ENCODE measurements around the gene GARS1.

Gene GARS1, protein sequence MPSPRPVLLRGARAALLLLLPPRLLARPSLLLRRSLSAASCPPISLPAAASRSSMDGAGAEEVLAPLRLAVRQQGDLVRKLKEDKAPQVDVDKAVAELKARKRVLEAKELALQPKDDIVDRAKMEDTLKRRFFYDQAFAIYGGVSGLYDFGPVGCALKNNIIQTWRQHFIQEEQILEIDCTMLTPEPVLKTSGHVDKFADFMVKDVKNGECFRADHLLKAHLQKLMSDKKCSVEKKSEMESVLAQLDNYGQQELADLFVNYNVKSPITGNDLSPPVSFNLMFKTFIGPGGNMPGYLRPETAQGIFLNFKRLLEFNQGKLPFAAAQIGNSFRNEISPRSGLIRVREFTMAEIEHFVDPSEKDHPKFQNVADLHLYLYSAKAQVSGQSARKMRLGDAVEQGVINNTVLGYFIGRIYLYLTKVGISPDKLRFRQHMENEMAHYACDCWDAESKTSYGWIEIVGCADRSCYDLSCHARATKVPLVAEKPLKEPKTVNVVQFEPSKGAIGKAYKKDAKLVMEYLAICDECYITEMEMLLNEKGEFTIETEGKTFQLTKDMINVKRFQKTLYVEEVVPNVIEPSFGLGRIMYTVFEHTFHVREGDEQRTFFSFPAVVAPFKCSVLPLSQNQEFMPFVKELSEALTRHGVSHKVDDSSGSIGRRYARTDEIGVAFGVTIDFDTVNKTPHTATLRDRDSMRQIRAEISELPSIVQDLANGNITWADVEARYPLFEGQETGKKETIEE

DNA sequence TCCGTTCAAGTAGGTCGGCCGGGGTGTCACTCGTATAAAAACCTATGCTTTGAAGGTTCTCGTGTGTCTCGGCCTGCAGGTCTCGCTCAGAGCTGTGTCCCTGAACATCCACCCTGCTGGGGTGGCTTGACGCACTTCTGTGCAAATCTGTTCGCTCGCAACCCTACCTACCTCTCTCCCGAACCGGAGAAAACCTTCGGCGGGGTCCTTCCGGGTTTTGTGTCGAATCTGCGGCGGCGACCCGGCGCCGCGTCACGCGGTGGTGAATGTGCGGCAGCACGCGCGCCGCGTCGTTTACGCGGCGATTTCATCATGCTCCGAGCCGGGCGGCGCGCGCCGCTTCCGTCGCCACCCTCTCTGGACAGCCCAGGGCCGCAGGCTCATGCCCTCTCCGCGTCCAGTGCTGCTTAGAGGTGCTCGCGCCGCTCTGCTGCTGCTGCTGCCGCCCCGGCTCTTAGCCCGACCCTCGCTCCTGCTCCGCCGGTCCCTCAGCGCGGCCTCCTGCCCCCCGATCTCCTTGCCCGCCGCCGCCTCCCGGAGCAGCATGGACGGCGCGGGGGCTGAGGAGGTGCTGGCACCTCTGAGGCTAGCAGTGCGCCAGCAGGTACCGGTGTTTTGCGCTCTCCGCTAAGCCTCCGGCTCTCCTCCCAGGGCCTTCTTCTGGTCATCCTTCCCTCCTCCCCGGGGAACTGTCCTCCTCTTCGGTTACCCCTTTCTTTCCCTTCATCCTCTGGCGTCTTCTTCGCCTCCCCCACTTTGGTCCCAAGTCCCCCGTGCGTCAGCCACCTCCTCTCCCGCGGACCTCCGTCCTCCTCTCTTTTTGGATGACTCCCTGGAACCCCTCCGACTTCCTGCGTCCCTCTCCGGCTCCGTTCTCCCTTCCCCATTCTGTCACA, at the start of gene GARS1:
Gene GARS1 (plus strand): TSS at position 339 of the 896 bp plus-strand sequence. CDS start 44 bp downstream, at position 383.
- Mint-ChIP-seq H3K36me3 (peaks cover 28% of the 10 kb centered on the region), H3K4me1 (peaks cover 56% of the 10 kb centered on the region), H3K27me3 (peaks cover 4% of the 10 kb centered on the region), H3K27ac (peak within 1 kb of the TSS; percentile 100), H3K9me3 (no peaks in the 10 kb centered on the region), H3K4me3 (peak within 1 kb of the TSS; percentile 89)
- peak; percentile 92 for DNase-seq
- CTCF ChIA-PET, result no interaction called here

DNA sequence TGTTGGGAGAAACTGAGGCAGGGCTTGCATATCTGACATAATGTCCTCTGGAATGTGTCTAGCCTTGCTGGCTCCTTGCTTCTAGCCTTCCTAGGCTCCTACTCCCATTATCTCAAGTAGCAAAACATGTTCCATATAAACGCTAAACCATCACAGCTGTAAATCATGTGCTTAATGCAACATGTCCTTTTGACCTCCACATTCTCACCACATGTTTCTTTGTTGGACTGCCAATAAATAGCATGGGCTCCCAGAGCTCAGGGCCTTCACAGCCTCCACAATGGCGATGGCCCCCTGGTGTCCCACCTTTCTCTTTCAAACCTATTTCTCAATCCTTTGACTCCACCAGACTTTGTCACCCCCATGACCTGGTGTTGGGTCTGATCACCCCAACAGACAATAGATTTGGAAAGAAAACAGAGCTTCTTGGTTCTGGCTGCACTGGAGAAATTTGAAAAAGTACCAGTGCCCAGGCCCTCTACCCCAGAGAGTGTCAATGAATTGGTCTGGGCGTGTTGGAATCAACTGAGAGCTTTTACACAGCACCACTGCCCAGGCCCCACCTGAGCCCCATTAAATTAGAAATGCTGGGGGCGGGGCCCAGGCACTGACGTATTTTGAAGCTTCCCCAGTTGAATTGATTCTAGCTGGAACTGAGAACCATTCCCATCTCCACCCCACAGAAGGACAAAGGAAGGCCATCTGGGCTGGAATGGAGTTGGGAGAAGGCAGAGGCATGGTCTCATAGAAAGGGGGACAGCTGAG, 48.7 kb upstream of the GARS1 start:
- peaks cover 7% of the 10 kb centered on the region for H3K36me3 Mint-ChIP-seq
- CTCF ChIA-PET, result interaction anchor here (1.3 to 8.8 kb wide), 3 partner anchors 17 to 35 kb away, joined by 3 to 83 read pairs (median 6); no protein-coding TSS in a partner anchor
- H3K27ac Mint-ChIP-seq, result no peak overlapping the region
- no peak for DNase-seq
- H3K9me3 Mint-ChIP-seq, result no peaks in the 10 kb centered on the region
- no peak overlapping the region for H3K4me3 Mint-ChIP-seq
- no peaks in the 10 kb centered on the region for H3K4me1 Mint-ChIP-seq
- H3K27me3 Mint-ChIP-seq, result no peaks in the 10 kb centered on the region

DNA sequence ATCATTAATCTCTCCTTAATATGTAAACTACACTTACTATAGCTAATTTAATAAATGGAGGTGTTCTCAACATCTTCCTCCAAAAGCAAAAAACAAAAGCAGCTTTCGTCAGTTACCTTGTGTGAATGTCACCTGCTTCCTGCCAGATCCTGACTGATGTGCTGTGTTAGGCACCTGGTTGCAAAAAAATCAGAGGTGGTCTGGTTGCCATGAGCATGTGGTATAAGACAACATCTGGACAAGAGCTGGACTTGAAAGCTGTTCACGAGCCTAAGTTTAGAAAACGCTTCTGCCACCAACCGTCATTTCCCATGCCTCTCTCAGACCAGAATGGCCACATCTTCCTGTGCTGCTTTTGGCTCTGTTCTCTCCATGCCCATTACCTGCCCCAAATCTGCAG, 48.1 kb upstream of the GARS1 start:
- DNase-seq, result no peak
- Mint-ChIP-seq H3K9me3 (no peaks in the 10 kb centered on the region), H3K27ac (no peak overlapping the region), H3K36me3 (peaks cover 7% of the 10 kb centered on the region), H3K4me1 (no peaks in the 10 kb centered on the region), H3K4me3 (no peak overlapping the region), H3K27me3 (no peaks in the 10 kb centered on the region)
- CTCF ChIA-PET, result interaction anchor here (1.5 to 8.8 kb wide), 3 partner anchors 10 to 35 kb away, joined by 5 to 83 read pairs (median 6); no protein-coding TSS in a partner anchor

DNA sequence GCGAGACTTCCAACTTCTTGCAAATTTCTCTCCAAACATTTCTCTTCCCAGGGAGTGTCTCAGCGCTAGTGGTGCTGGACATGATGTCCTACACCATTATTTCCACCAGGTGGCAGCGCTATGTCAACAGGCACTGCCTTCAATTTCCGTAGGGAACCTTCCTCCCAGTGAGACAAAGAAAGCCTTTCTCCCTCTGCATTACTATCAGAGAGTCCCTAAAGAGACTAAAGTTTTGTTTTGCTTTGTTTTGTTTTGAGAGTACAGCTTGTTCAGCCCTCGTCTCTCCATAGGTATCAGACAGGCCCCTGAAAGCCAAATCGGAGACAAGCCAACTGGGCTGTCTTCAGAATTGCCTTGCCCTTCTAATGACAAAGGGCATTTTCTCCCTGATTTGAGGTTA, 45.8 kb upstream of the GARS1 start:
- CTCF ChIA-PET, result interaction anchor here (0.6 to 8.8 kb wide), 18 partner anchors 10 to 384 kb away, joined by 3 to 83 read pairs (median 4); no protein-coding TSS in a partner anchor
- no peaks in the 10 kb centered on the region for H3K27me3 Mint-ChIP-seq
- H3K27ac Mint-ChIP-seq, result no peak overlapping the region
- H3K9me3 Mint-ChIP-seq, result no peaks in the 10 kb centered on the region
- H3K4me1 Mint-ChIP-seq, result no peaks in the 10 kb centered on the region
- peak; percentile 45 for DNase-seq
- H3K4me3 Mint-ChIP-seq, result no peak overlapping the region
- peaks cover 1% of the 10 kb centered on the region for H3K36me3 Mint-ChIP-seq

DNA sequence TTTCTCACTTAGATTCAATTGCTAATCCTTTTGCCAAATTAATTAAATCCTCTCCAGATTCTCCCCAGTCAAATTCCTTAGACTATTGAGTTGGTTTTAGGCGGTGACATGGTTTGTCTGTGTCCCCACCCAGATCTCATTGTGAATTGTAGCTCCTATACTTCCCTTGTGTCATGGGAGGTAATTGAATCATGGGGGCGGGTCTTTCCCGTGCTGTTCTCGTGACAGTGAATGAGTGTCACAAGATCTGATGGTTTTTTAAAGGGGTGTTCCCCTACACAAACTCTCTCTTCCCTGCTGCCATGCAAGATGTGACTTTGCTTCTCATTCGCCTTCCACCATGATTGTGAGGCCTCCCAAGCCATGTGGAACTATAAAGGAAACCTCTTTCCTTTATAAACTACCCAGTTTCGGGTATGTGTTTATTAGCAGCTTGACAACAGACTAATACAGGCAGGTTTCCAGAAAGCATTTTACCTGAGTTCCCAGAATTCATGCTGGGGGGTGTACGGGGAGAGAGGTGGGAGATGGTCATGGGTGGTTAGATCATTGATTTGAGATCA, 44.7 kb upstream of the GARS1 start:
- Mint-ChIP-seq H3K27ac (no peak overlapping the region), H3K36me3 (peaks cover 1% of the 10 kb centered on the region), H3K4me1 (no peaks in the 10 kb centered on the region)

DNA sequence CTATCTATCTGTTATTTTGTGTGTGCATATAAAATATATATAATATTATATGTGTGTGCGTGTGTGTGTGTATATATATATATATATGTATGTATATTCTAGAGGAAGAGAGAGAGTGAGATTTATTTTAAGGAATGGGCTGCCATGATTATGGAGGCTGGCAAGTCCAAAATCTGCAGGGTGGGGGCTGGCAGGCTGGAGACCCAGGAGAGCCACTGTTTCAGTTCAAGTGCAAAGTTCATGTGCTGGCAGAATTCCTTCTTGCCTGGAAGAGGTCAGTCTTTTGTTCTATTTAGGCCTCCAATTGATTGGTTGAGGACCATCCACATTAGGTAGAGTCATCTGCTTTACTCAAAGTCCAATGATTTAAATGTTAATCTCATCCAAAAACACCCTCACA, 42.3 kb upstream of the GARS1 start:
- no peak for DNase-seq
- CTCF ChIA-PET, result interaction anchor here (0.6 to 8.8 kb wide), 2 partner anchors 11 to 39 kb away, joined by 3 to 83 read pairs; no protein-coding TSS in a partner anchor
- no peaks in the 10 kb centered on the region for H3K4me1 Mint-ChIP-seq
- H3K27ac Mint-ChIP-seq, result no peak overlapping the region
- H3K36me3 Mint-ChIP-seq, result peaks cover 1% of the 10 kb centered on the region
- H3K4me3 Mint-ChIP-seq, result no peak overlapping the region
- H3K27me3 Mint-ChIP-seq, result no peaks in the 10 kb centered on the region
- H3K9me3 Mint-ChIP-seq, result no peaks in the 10 kb centered on the region

More for the DNA sequence above, 44.7 kb upstream of the GARS1 start:
- Mint-ChIP-seq H3K9me3 (no peaks in the 10 kb centered on the region), H3K4me3 (no peak overlapping the region), H3K27me3 (no peaks in the 10 kb centered on the region)
- no peak for DNase-seq
- CTCF ChIA-PET, result interaction anchor here (0.6 to 8.8 kb wide), 16 partner anchors 11 to 274 kb away, joined by 3 to 83 read pairs (median 3); no protein-coding TSS in a partner anchor

GRCh38 chr7:30553141-30553540, 41.5 kb upstream of the GARS1 start:
- CTCF ChIA-PET, result interaction anchor here (0.8 kb wide), 1 partner anchor 10 kb away, joined by 4 read pairs; no protein-coding TSS in a partner anchor
- H3K27ac Mint-ChIP-seq, result no peak overlapping the region
- no peaks in the 10 kb centered on the region for H3K9me3 Mint-ChIP-seq
- H3K27me3 Mint-ChIP-seq, result no peaks in the 10 kb centered on the region
- peaks cover 1% of the 10 kb centered on the region for H3K36me3 Mint-ChIP-seq
- H3K4me1 Mint-ChIP-seq, result no peaks in the 10 kb centered on the region
- H3K4me3 Mint-ChIP-seq, result no peak overlapping the region
- no peak for DNase-seq

- no peak for DNase-seq
- no peak overlapping the region for H3K4me3 Mint-ChIP-seq
- H3K9me3 Mint-ChIP-seq, result no peaks in the 10 kb centered on the region
- no peaks in the 10 kb centered on the region for H3K4me1 Mint-ChIP-seq
- CTCF ChIA-PET, result interaction anchor here (0.8 kb wide), 1 partner anchor 9 kb away, joined by 4 read pairs; no protein-coding TSS in a partner anchor
- peaks cover 1% of the 10 kb centered on the region for H3K36me3 Mint-ChIP-seq
- H3K27ac Mint-ChIP-seq, result no peak overlapping the region
- no peaks in the 10 kb centered on the region for H3K27me3 Mint-ChIP-seq
These were observed 41.1 kb upstream of the GARS1 start for GRCh38 chr7:30553546-30553945.

- Mint-ChIP-seq H3K4me3 (no peak overlapping the region), H3K36me3 (peaks cover 1% of the 10 kb centered on the region), H3K9me3 (no peaks in the 10 kb centered on the region), H3K27me3 (no peaks in the 10 kb centered on the region), H3K4me1 (no peaks in the 10 kb centered on the region), H3K27ac (no peak overlapping the region)
- no peak for DNase-seq
- CTCF ChIA-PET, result interaction anchor here (1.7 kb wide), 1 partner anchor 8 kb away, joined by 5 read pairs; no protein-coding TSS in a partner anchor
These were observed 39.2 kb upstream of the GARS1 start for GRCh38 chr7:30555525-30555924.

DNA sequence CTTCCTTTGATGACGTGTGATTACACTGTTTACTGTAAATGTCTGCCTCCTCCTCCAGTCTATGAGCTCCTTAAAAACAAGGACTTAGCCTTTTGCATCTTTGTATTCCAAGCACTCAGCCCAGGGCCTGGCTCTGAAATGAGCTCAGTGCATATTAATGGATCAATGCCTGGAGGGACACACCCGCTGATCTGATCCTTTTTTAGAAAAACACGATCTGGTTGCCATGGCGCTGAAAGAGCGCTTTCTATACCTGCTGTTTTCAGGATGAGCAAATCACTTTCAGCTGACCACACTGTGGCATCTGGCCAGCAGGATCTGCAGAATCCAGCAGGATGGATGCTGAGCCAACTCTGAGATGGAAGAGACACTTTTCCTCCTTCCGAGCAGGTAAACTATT, 37.8 kb upstream of the GARS1 start:
- Mint-ChIP-seq H3K4me3 (no peak overlapping the region), H3K9me3 (no peaks in the 10 kb centered on the region), H3K27me3 (no peaks in the 10 kb centered on the region), H3K4me1 (no peaks in the 10 kb centered on the region), H3K36me3 (peaks cover 1% of the 10 kb centered on the region), H3K27ac (no peak overlapping the region)
- CTCF ChIA-PET, result interaction anchor here (1.5 to 1.7 kb wide), 2 partner anchors 9 to 14 kb away, joined by 3 to 5 read pairs; no protein-coding TSS in a partner anchor
- no peak for DNase-seq

DNA sequence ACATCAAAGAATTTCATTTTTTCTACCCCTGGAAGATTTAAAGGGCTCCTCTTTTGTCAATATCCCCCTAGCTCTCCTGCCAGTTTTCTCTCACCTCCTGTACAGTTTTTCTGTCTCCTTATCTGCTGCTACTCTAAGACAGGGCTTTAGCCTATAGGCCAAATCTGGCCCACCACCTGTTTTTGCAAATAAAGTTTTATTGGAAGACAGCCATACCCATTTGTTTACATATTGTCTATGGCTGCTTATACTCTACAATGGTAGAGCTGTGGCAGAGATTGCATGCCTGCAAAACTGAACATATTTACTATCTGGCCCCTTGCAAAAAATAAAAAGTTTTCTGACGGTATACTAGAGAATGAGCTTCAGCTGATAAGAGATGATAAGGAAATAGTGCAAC, 37.4 kb upstream of the GARS1 start:
- H3K36me3 Mint-ChIP-seq, result no peaks in the 10 kb centered on the region
- H3K4me3 Mint-ChIP-seq, result no peak overlapping the region
- H3K27ac Mint-ChIP-seq, result no peak overlapping the region
- H3K4me1 Mint-ChIP-seq, result no peaks in the 10 kb centered on the region
- CTCF ChIA-PET, result interaction anchor here (1.5 kb wide), 1 partner anchor 13 kb away, joined by 3 read pairs; no protein-coding TSS in a partner anchor
- DNase-seq, result no peak
- H3K27me3 Mint-ChIP-seq, result no peaks in the 10 kb centered on the region
- H3K9me3 Mint-ChIP-seq, result no peaks in the 10 kb centered on the region

- no peak for DNase-seq
- H3K36me3 Mint-ChIP-seq, result peaks cover 4% of the 10 kb centered on the region
- H3K4me3 Mint-ChIP-seq, result no peak overlapping the region
- CTCF ChIA-PET, result interaction anchor here (1.0 to 1.6 kb wide), 3 partner anchors 9 to 49 kb away, joined by 3 to 5 read pairs (median 3); no protein-coding TSS in a partner anchor
- H3K4me1 Mint-ChIP-seq, result no peaks in the 10 kb centered on the region
- H3K9me3 Mint-ChIP-seq, result no peaks in the 10 kb centered on the region
- H3K27ac Mint-ChIP-seq, result no peak overlapping the region
- no peaks in the 10 kb centered on the region for H3K27me3 Mint-ChIP-seq
These were observed 35.1 kb upstream of the GARS1 start for GRCh38 chr7:30559611-30560010.
